ENCODE measurements around the gene SARDH.

GRCh38 chr9:133768371-133768858 lies 30.3 kb upstream of the SARDH start:
- no peak for TF ChIP-seq GABPA (IDR thresholded peaks at IDR 0.05; ENCODE audit: borderline replicate concordance, insufficient read depth, low read length)
- no peak for TF ChIP-seq CREB1 (IDR thresholded peaks at IDR 0.05)
- TF ChIP-seq RAD21 (IDR thresholded peaks at IDR 0.05 in 1 of 2, conservative IDR thresholded peaks at IDR 0.05 in 1 of 2; ENCODE audit: low read depth in 2 of 2, low read length in 2 of 2): no peak
